ENCODE data around the gene GALNT10.

GRCh38 chr5:154391788-154392187 is 201.3 kb downstream of the GALNT10 start:
- TF ChIP-seq CTCF (IDR thresholded peaks at IDR 0.05; ENCODE audit: poor library complexity) (no peak), EZH2 (IDR thresholded peaks at IDR 0.05; ENCODE audit: borderline replicate concordance) (no peak)
